ENCODE results near the gene MTX2.

Gene MTX2

GRCh38 chr2:176380341-176380740 lies 111.1 kb downstream of the MTX2 start:
- DNase-seq (ENCODE audit: low read depth): no peak

DNA sequence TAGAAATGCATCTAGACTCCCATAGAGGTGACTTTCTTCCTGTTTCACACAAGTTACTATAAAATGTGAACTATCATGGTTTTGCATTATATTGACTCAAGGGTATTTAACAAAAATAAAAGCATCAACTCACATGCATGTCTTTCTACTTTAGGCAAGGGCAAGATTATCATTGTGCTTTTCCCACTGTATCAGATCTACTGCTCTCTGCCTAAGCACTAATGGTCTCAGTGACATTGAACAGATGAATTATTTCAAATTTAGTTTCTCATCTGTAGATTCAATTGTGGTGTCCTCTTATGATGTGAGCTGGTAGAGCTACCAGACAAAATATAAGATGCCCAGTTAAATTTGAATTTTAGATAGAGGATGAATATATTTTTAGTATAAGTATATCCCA lies 113.9 kb downstream of the MTX2 start:
- no peak for DNase-seq (ENCODE audit: low read depth)

DNA sequence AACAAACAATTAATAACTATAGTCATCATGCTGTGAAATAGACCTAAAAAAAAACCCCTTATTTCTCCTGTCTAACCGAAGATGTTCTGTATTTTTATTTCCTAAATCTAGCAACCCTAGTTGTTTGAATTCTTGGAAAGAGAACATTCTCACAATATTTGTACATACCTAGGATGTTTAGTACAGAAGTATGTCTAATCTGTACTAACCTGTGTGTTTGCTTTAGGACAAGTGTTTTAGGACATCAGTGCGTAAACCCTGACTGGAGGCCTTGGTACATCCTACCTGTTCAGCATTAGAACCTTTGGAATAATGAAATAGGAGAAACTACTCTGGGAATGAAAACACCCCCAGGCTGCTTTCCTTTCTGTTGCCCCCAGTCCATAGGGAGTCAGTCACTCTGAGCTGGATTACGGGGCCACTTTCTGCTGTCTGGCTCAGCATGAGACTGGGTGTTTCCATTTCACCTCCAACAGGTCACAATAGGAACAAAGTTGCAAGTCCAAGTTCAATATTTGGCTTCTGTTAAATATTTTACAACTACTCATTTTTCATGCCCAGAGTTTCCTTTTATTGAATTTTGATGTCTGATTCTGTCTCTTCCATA lies 114.7 kb downstream of the MTX2 start:
- no peak for DNase-seq (ENCODE audit: low read depth)

DNA sequence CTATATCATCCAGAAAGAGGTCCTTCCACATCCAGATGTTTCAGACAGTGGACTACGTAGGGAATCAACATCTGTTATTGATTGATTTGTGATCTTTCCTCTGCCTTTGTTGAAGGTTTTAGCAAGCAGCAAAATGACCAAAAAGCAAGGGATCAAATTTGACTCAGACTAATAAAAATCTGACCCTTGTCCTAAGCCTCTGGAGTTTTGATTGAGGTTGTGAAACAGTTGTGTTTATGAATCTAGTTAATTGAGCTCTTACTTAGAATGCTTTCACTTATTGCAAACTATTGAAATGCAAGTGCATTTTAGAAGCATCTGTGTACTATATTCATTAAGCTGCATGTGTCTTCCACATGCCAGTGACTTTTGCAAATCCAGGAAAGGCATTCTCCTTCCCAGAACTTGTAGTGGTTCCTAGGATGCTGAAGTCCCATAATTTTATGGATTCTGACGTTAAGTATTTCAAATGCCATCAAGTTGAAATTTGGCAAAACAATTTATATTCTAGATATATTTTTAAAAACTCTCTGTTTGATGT lies 116.0 kb downstream of the MTX2 start:
- DNase-seq (ENCODE audit: low read depth): no peak

DNA sequence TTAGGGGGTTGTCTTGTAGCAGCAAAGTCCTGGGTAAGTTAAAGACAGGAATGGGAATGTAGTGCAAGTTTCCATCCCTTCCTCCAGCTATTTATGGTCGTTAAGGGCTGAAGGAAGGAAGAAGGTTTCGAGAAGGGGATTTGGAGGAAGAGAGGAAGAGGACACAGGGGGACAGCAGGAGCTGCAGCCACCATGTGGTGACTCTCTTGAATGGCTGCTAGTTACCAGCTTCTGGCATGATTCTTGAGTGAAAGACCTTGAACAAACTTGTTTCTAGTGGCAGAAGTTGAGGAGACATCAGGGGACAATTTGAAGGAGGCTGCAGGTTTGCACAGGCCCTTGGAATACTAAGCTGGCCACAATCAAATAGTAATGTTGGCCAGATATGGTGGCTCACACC lies 116.6 kb downstream of the MTX2 start:
- DNase-seq (ENCODE audit: low read depth): no peak
